HG03066 (cell line): ENCODE data around the gene ALDH1A3.
"Not testable (repeated sequence)": the region's sequence is repeated elsewhere in the genome, so short reads cannot be mapped to it uniquely, and the experiment has no call there.

Experiments
- ATAC-seq: cut with Tn5 transposase; IDR thresholded peaks from one replicate; pipeline ENCODE4 v1.9.1; 2021; ENCODE audit warnings: low read depth; ENCODE audit not compliant: unreplicated experiment

The ALDH1A3 gene

DNA sequence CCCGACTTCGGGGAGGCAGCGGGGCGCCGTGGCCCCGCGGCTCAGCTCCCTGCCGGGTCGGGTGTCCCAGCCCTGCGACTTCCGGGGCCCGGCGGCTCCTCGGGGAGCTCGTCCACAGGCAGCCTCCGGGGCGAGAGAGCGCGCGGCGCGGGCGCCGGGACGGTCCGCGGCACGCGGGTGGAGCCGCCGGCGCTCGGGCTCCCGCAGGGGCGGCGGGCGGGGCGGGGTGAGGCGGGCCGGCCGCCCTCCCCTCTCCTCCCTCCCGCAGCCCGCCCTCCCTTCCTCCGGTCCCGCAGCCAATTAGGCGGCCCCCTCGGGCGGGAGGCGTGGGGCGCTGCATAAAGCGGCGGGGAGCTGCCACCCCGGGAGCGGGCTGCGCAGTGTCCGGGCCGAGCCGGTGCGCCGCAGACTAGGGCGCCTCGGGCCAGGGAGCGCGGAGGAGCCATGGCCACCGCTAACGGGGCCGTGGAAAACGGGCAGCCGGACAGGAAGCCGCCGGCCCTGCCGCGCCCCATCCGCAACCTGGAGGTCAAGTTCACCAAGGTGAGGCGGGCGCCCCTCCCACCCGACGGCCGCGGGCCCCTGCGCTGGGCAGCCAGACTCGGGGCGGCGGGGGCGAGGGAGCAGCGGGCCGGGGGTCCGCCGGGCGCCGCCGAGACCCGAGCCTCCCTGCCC is at the start of gene ALDH1A3:
Gene ALDH1A3 (plus strand): TSS at position 368 of the 675 bp plus-strand sequence. CDS start 77 bp downstream, at position 445.
- ATAC-seq: no peak

DNA sequence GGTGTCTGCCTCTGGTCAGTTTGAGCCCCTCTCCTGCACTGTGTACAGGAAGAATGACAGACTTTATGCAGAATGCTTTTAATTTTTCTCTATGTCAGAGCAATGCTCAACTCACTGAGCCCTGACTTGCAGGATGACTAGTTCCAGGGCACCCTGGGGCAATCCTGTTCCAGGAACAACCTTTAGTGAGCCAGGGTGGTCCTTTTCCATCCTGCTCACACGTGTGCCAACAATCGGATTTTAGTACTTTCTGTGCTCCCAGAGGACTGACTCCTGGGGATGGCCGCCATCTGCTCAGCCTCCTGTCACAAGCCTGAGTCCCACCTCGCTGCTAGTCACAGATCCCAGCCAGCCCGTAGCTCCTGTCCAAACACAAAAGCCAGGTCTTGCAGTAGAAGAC is 48.2 kb upstream of the ALDH1A3 start:
- no peak for ATAC-seq

DNA sequence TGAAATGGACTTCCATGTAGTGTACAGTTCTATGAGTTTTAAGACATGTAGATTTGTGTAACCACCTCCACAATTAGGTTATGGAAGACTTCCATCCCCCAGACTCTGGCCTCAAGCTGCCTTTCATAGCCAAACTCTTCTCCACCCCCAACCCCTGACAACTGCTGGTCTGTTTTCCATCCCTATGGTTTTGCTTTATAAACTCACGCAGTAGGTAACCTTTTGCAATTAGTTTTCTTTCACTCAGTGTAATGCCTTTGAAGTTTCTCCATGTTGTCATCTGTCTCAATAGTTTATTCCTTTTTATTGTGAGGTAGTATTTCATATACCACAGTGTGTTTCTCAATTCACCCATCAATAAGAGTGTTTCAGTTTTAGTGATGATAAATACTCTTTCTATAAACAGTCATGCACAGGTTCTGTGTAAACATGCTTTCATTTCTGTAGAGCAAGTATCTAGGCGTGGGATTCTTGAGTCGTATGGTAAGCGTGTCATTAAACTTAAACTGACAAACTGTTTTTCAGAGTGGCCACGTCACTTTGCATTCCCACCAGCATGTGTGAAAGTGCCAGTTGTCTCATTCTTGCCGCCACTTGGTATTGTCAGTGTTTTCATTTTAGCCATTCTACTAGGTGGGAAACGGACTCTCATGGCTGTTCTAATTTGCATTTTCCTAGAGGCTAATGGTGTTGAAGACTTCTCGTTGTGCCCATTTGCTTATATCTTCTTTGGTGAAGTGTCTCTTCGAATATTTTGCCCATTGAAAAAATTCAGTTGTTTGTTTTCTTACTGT is 47.3 kb upstream of the ALDH1A3 start:
- ATAC-seq: no peak

DNA sequence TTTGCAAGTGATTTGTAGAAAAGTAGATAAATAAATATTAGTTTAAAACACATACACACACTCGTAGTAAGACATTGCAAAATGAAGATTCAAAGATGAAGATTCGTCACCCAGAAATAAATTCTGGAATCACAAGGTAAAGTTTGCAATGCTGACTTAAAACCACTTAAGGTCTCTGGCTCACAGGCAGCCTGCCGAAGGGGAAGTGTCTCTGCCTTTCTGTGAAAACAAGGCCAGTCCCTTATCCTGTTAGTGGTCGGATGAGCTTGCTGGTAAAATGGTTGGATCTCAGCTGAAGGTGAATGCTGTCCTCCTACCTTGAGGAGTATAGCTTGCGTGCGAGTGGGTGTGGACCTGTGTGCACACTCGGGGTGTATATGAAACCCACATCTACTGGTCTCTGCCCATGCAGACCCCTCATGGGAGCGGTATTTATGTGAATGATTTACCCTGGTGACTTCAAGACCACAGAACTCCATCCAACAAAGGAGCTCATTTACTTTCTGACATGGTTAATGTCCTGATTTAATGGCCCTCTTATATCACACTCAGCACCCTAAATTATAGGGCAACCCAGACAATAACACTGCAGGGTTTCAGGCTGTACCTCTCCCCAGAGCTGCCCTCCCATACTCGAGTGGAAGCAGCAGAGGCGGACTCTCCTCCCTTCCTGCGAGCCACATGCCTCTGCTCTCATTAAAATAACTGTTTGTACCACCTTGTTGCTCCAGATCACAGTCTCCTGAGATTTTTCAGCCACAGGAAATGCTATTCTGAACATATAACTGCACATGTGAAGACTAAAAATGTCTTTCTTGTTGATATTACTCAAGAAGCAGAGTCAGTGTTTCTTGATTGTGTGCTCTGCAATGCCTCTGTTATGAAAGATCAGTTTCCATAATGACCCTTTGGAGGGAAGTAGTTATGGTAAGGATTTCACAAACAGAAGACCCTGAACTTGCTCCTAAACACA is 45.9 kb upstream of the ALDH1A3 start:
- ATAC-seq: no peak

DNA sequence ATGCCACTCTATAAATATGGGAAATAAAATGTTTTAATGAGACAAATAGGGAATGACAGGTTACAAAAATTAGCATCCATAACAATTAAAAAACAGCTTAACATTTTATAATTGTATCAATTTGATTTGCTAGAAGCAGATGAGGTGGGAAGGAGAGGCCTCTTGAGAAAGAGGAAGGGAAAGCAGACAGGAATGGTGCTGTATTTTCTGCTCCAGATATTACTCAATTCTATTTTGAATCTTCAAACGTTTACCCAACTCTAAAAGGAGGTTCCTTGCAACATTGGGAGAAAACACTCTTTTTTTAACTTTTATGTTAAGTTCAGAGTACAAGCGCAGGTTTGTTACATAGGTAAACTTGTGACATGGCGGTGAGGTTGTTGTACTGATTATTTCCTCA is 44.9 kb upstream of the ALDH1A3 start:
- ATAC-seq: no peak

DNA sequence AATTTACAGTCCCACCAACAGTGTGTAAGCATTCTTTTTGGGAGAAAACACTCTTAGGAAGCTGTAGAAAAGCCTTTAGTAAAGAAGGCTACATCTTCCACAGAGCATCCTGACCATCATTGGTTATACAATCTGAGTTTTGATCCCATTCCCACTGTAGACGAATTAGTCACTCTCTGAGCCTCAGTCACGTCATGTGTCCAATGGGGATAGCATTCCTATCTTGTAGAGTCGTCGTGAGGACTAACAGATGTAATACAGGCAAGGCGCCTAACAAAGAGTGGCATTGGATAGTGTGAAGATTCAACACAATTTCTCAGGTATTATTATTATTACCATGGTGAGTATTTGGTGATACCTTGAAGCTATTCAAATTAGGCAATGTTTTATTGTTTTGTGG is 44.0 kb upstream of the ALDH1A3 start:
- no peak for ATAC-seq

DNA sequence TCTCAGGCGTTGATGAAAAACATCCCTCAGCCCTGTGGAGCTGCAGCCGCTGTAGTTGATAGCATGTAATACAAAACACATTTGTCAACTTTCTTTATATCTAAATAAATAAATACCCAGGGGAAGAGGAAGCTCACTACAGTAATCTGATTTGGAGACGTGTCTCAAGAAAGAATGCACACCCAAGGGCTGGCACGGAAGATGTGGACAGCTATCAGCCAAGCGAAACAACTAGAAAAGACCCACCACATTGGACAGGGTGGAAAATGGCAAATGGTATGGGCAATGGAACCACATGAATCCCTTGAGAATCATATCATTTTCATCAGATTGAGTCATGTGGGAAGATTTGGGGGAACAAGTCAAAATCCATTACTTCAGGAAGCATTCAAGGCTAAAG is 43.1 kb upstream of the ALDH1A3 start:
- ATAC-seq: no peak

DNA sequence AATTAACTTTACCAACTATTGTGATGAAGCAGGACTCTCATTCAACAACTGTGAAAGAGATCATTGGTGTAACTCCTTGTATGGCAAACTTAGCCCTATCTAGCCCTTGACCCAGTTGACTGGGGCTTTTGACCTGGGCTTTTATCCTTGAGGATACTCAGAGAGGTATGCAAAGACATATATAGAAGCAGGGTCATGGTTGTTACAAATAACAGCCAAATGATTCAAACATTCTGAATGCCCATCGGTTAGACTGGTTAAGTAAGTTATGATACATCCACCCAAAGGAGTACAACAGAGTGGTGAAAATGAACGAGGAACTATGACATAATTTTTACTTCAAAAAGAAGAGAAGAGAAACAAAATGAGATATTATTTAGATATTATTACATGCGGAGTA is 38.2 kb upstream of the ALDH1A3 start:
- no peak for ATAC-seq

DNA sequence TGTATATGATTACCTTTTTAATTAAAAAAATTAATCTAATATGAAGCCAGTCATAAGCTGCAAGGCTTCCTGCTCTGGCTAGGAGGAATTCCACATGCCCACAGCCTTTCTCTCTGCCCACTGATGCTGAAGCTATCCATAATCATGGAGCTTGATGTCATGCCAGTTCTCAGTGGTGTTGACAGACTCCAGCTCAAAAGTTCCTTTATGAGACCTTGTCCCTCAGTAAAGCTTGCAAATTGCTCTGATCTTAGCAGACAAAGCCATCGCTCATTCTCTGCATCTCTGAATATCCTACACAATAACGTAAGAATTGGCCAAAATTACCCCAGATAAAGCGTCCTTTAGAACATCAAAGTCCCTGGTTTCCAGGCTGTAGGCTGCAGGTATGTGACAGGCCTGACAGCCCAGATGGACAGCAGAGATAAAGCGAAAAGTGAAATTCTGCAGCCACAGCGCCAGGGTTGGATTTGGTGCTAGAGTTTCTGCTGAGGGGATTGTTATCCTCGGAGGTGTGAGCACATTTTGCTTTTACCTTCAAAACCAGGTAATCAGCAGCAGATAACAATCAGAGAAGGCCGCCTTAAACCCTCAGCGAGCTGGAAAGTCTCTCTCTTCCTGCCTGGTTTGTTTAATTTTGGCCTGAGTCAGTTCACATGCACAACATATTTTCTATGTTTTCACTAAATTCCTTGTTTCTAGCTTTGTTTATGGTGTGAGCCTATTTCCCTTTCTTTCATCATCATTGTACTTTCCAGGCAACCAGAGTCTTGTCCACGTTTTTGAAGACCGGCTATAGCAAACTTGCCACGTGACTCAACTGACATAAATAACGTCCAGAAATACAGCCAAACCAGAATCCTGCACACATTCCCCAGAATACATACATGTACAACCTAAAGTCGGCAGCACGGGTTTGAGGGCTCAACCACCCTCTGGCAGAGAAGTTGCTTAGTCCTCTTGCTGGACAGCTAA is 36.6 kb upstream of the ALDH1A3 start:
- ATAC-seq: no peak

DNA sequence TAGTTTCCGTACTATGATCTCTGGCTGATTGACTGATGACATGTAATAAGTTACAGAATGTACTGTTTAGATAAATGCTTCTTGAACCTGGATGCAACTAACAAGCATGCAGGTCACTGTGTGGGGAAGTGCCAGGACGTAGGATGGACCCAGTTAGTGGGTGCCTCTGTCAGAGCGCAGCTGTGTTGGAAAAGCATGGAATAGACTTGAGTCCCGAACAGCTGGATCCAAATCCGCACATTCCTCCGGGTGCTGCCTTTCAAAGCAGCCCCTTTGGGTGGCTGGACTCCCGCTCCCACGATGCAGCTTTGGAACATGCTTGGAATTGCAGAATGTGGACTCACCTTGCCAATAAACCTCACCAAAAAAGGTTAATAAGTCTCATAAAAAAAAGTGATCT is 35.5 kb upstream of the ALDH1A3 start:
- ATAC-seq: no peak

DNA sequence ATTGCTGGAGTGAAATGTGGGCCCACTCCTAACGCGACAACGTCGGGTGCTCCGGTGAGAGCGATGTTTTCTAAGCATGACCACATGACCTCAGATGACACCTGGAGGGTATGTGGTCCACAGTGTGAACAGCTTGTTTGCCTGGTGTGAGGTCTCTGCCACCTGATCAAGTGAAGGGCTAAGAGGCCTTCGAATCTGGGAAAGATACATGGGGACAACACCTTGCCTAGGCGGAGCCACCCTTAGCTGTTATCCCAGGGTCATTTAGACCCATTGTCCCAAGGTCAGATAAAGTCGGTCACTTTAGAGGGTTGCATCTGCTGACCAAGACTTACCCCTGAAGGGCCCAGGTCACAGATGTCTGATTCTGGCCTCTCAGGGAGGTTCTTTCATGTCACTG is 34.9 kb upstream of the ALDH1A3 start:
- no peak for ATAC-seq

DNA sequence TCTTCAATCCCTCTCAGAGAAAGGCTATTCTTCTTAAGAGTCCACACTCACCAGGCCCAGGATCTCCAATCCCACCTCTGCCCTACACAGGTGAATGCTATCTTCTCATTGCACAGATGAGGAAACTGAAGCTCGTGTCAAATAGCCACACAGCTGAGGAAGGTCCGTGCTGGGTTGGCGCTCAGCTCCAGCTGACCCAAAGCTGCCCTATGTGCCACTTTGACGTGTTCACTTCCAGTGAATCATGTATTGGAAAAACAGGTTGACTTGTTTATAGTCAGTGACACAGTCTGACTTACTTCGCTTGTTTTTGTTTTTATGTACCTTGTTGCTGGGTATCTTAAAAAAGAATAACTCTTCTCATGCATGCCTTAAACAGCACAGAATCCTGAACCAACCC is 32.4 kb upstream of the ALDH1A3 start:
- no peak for ATAC-seq

DNA sequence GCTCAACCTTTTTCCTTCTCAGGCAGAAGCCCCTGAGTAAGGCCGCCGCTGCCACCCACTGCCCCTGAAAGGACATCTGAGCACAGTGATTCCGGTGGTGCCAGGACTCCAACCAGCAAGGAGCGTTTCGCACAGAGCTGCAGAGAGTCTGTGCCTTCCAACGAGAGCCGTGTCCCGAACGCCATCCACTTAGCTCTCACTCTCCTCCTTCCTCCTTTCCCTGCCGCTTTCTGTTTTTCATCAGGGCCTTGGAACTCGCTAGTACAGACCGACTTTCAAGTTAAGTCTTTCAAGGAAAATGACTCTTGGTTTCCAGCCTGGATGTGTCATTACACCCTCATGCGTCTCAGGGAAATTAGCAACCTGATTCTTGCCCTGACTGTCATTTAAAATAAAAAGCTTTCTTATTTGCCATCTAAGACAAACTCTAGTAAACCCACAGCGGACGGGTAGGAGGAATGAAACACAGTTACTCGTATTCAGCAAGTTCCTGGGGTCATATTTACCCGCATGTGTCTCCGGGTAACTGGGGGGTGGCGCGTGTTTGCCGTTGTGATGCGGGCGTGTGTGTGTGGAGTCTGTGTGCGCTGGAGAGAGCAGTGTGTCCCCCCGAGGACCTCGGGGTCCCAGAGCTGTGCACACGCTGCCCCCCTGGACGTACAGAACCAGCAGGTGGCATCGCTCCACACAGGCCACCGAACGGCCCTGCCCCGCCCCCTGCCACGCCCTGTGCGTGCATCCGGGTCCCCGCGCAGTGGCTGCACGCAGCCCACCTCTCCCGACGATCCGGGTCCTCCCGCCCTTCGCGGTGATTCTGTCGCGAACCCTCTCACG is 30.4 kb upstream of the ALDH1A3 start:
- ATAC-seq: no peak

DNA sequence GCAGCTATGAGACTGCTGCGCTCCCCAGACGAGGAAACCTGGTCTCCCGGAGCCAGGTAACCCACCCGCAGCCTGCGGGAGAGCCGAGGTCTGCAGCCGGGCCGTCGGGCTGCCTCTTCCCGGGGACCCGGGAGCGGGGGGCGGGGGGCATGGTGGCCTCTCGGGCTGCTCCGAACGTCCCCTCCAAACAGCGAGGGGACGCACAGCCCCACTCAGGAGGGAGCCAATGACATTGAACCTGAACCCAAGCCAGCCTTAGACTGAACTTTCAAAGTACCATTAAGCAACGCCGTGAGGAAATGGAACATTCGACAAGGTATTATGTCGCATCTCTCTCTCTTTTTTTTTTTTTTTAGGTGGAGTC is 29.8 kb upstream of the ALDH1A3 start:
- no peak for ATAC-seq

DNA sequence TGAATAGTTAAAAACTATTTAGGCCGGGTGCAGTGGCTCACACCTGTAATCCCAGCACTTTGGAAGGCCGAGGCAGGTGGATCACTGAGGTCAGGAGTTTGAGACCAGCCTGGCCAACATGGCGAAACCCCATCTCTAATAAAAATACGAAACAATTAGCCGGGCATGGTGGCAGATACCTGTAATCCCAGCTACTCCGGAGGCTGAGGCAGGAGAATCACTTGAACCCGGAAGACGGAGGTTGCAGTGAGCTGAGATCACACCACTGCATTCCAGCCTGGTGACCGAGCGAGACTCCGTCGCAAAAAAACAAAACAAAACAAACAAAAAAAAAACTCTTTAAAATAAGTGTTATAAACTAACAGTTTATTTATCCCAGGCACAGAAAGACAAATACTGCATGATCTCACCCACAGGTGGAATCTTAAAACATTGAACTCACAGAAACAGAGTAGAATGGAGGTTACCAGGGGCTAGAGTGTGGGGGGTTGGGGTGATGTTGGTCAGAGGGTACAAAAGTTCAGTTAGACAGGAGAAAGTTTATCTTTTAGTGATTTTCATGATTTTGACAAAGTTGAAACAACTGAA is 28.1 kb upstream of the ALDH1A3 start:
- not testable (repeated sequence) for ATAC-seq

DNA sequence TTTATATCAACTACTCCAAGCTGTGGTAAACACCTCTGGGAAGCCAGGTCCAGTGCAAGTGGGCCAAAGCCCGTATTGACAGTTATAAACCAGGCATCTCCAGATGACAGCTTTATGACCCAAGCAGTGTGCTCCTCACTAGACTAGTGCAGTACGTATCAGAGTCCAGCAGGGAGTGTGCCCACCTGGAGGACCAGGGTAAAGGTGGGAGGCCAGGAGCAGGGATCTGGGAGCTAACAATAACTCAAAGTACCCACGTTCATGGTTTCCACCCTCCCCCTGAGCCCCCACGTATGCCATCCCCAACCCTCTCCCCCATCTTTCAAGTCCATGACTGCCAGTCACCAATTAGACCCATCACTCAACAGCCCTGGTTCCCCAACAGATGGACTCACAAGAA is 27.0 kb upstream of the ALDH1A3 start:
- ATAC-seq: no peak

DNA sequence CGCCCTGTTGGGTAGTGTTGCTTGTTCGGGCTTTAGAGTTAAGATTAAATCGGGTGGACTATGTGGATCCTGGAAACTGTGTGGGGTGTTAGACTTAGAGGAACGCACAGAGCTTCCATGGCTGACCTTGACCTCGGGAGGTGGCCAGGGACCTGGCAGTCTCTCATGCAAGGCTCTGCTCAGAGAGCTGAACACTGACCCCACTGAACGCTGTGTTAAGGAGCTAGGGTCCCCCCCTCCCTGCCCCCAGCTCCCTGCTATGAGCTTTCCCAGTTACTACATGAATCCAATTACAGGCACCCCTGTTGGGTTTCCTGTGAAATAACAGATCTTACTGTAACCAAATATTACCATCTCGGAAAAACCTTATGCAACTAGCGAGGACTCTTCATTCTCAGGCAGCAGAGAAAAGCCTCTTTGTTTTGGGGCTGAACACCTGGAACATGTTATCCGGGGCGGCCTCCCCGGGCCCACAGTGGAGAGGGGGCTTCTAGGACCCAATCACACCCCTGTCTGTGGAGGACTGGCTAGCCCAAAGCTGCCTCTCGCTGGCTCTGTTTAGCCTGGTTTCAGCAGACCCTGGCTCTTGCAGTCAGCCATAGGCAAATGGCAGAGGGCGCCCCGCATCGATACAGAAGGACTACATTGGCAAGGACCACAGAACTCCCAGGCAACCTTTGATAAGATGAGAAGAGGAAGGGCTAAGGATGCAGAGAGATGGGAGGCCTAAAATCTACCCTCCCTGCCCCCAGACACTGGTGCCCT is 25.8 kb upstream of the ALDH1A3 start:
- ATAC-seq: no peak

DNA sequence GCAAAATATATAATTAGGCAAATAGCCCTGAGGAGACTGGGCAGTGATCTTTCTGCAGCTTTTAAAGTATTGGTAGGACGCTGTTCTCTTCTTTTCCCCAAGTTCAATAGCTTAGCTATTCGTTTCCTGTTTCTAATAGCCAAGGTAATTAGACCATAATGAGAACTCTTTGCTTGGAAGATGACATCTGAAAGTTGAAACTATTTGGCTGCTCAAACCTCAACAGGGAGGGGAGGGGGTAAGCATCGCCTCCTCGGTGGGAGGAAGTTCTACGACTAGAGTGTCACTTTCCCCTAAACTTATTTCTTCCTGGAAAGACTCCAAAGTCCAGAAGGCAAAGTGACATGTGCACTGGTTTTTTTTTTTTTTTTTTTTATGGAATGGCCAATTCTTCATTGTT is 22.8 kb upstream of the ALDH1A3 start:
- ATAC-seq: no peak
